H1 (cell line): Measurements from ENCODE around the gene HMX1. TPM values are rescaled to one million over a fixed set of nuclear protein-coding genes. Genes with fewer than 3 reads are reported as not detected.

ENCODE experiments used
- ASH2L ChIP-seq: fragments of 200-600, 300-600 bp; sonication (generic); IDR thresholded peaks from one replicate; pipeline ENCODE4 v1.7.1; 2017; ENCODE audit warnings: low read length
- BCL11A ChIP-seq, 2 experiments: IDR thresholded peaks; one replicate each; pipeline ENCODE4 v1.6.1; 2011; ENCODE audit warnings: low read depth in 2 of 2, low read length in 2 of 2, mild to moderate bottlenecking in 2 of 2
- CEBPB ChIP-seq: IDR thresholded peaks from 2 replicates; pipeline ENCODE4 v1.6.1; 2012; ENCODE audit warnings: low read depth, low read length
- CHD2 ChIP-seq: IDR thresholded peaks from 2 replicates; pipeline ENCODE4 v1.6.1; 2012; ENCODE audit warnings: low read length, improper control_type of control experiment
- CTBP2 ChIP-seq: IDR thresholded peaks from 2 replicates; pipeline ENCODE4 v1.7.0; 2011; ENCODE audit warnings: borderline replicate concordance, mild to moderate bottlenecking, moderate library complexity, mixed read lengths, low read length; ENCODE audit not compliant: insufficient read depth, insufficient read length
- FOSL1 ChIP-seq: IDR thresholded peaks from 2 replicates; pipeline ENCODE4 v1.6.1; 2011; ENCODE audit warnings: mild to moderate bottlenecking, low read depth, low read length, moderate library complexity; ENCODE audit not compliant: insufficient read depth
- GTF2F1 ChIP-seq: IDR thresholded peaks from 2 replicates; pipeline ENCODE4 v1.6.1; 2012; ENCODE audit warnings: low read depth, low read length, improper control_type of control experiment, borderline replicate concordance
- JUND ChIP-seq: IDR thresholded peaks from 2 replicates; pipeline ENCODE4 v1.6.1; 2011; ENCODE audit warnings: mild to moderate bottlenecking, improper control_type of control experiment, low read length
- MAFK ChIP-seq: IDR thresholded peaks from 2 replicates; pipeline ENCODE4 v1.6.1; 2012; ENCODE audit warnings: low read depth, mild to moderate bottlenecking, improper control_type of control experiment, low read length
- PHF8 ChIP-seq: fragments of 200-600 bp; sonication (generic); conservative IDR thresholded peaks from 2 replicates; pipeline ENCODE4 v1.7.1; 2012; ENCODE audit warnings: low read depth, mild to moderate bottlenecking, inconsistent platforms, low read length, moderate library complexity
- POLR2AphosphoS5 ChIP-seq: IDR thresholded peaks from 2 replicates; pipeline ENCODE4 v1.6.1; 2011; ENCODE audit warnings: low read depth, low read length
- POU5F1 ChIP-seq: IDR thresholded peaks from 2 replicates; pipeline ENCODE4 v1.6.1; 2011; ENCODE audit warnings: low read depth, mild to moderate bottlenecking, low read length, moderate library complexity
- RFX5 ChIP-seq: IDR thresholded peaks from 2 replicates; pipeline ENCODE4 v1.6.1; 2011; ENCODE audit warnings: low read depth, low read length, improper control_type of control experiment, borderline replicate concordance
- RXRA ChIP-seq: IDR thresholded peaks from 2 replicates; pipeline ENCODE4 v1.6.1; 2011; ENCODE audit warnings: low read depth, mild to moderate bottlenecking, low read length, moderate library complexity; ENCODE audit not compliant: insufficient read depth
- SP1 ChIP-seq: IDR thresholded peaks from 2 replicates; pipeline ENCODE4 v1.6.1; 2011; ENCODE audit warnings: low read depth, low read length
- SP4 ChIP-seq: IDR thresholded peaks from 2 replicates; pipeline ENCODE4 v1.6.1; 2012; ENCODE audit warnings: low read length, inconsistent platforms
- SUZ12 ChIP-seq: fragments of 200-600 bp; sonication (generic); IDR thresholded peaks from 2 replicates; pipeline ENCODE4 v1.6.1; 2012; ENCODE audit warnings: mild to moderate bottlenecking, inconsistent platforms, low read length, moderate library complexity, mixed read lengths
- ZNF274 ChIP-seq: IDR thresholded peaks from 2 replicates; pipeline ENCODE4 v1.7.0; 2012; ENCODE audit warnings: low read length, borderline replicate concordance; ENCODE audit errors: extremely low read depth
- polyA plus RNA-seq, 7 experiments: library from polyadenylated mRNA; depleted of rRNA in 3 of 7; stranded (reverse) in 5 of 7; unstranded in 2 of 7; fragments of >200 nt in 5 of 7; fragments of 200-250 nt in 2 of 7; gene quantifications; 1 replicate in 5 of 7; 2 replicates in 1 of 7; 4 replicates in 1 of 7; pipeline versions ENCODE4 v1.2.1 to v1.2.3, GENCODE V29; 2011 to 2013; ENCODE audit warnings: missing spikeins in 2 of 7, mixed read lengths in 2 of 7
- total RNA-seq: library from RNA; stranded (reverse); fragmentation: NEBNext Ultra II Directional; extraction: Animal tissue kit (Norgen Biotek cat#: 25700); gene quantifications from 2 replicates; pipeline ENCODE4 v1.2.1, GENCODE V29; 2021
- TF ChIP-seq, protein P1 (sequence below): IDR thresholded peaks from 2 replicates; pipeline ENCODE4 v1.6.1; 2012; ENCODE audit warnings: inconsistent platforms

The HMX1 gene
- total and polyA plus RNA-seq, 2 of the 8 experiments (the other 6 are each of a cell fraction or from before 2014, with no cell fraction given), result 0.26 TPM; not detected in 1

- TF ChIP-seq POLR2AphosphoS5 (no peak), CTBP2 (peak; percentile 30), GTF2F1 (no peak), SP4 (no peak), CEBPB (no peak), SUZ12 (peak; percentile 94), RXRA (no peak), ZNF274 (no peak), POU5F1 (no peak), JUND (no peak), CHD2 (no peak), PHF8 (no peak), RFX5 (no peak), MAFK (no peak), FOSL1 (no peak), ASH2L (no peak), BCL11A (IDR thresholded peaks at IDR 0.05; ENCODE audit: low read depth in 2 of 2, low read length in 2 of 2) (no peak), SP1 (no peak)
- TF ChIP-seq, protein P1, sequence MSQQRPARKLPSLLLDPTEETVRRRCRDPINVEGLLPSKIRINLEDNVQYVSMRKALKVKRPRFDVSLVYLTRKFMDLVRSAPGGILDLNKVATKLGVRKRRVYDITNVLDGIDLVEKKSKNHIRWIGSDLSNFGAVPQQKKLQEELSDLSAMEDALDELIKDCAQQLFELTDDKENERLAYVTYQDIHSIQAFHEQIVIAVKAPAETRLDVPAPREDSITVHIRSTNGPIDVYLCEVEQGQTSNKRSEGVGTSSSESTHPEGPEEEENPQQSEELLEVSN, result peak; percentile 85
Measured at GRCh38 chr4:8860096-8860891, 11.3 kb downstream of the HMX1 start (continued).
